Measurements from ENCODE around the gene STK10. TPM values are rescaled to one million over a fixed set of nuclear protein-coding genes. Genes with fewer than 3 reads are reported as not detected.

Gene STK10
- total and polyA plus RNA-seq, 2 experiments from 2014 or later: 7.5 to 17.8 TPM

GRCh38 chr5:172113036-172113435 is 75.0 kb downstream of the STK10 start:
- Histone ChIP-seq H3K4me2 (no peak overlapping the region), H4K20me1 (replicated peaks; ENCODE audit: insufficient read depth) (no peaks in the 10 kb centered on the region; the same call in 1 of the 2 replicates), H3F3A (replicated peaks; ENCODE audit: low read depth) (0 out of 2 replicates have a peak, but pooled peaks cover 10% of the 10 kb centered on the region), H3K79me2 (replicated peaks; ENCODE audit: insufficient read depth) (no peaks in the 10 kb centered on the region), H3K4me1 (ENCODE audit: insufficient read depth) (peaks cover 15% of the 10 kb centered on the region; the same call in 1 of the 2 replicates), H3K4me3 (no peak overlapping the region), H2AFZ (no peak overlapping the region), H3K27ac (ENCODE audit: low read depth) (no peak overlapping the region), H3K9me2 (ENCODE audit: insufficient read depth) (no peaks in the 10 kb centered on the region), H3K36me3 (ENCODE audit: insufficient read depth) (no peaks in the 10 kb centered on the region), H3K27me3 (ENCODE audit: insufficient read depth) (no peaks in the 10 kb centered on the region)
- TF ChIP-seq CREB1 (CRISPR knock-in tag; IDR thresholded peaks at IDR 0.05; ENCODE audit: low read depth): no peak
- TF ChIP-seq POLR2AphosphoS5 (IDR thresholded peaks at IDR 0.05; ENCODE audit: low read depth): no peak
- TF ChIP-seq JUNB (IDR thresholded peaks at IDR 0.05; ENCODE audit: unreplicated experiment): no peak
- no peak for TF ChIP-seq REST (IDR thresholded peaks at IDR 0.05; ENCODE audit: unreplicated experiment)
- TF ChIP-seq ETS1 (IDR thresholded peaks at IDR 0.05): no peak
- DNase-seq (ENCODE audit: low spot score) (no peak), ATAC-seq (no peak)
- H3K4me3 Mint-ChIP-seq: no peak overlapping the region
- H3K9me3 Mint-ChIP-seq: no peaks in the 10 kb centered on the region; the same call in 2 of the 3 replicates
- no peak overlapping the region for H3K27ac Mint-ChIP-seq
- peaks cover 24% of the 10 kb centered on the region for H3K4me1 Mint-ChIP-seq
- peaks cover 12% of the 10 kb centered on the region for H3K27me3 Mint-ChIP-seq (ENCODE audit: insufficient read depth, low read depth, poor library complexity)
- peaks cover 15% of the 10 kb centered on the region for H3K36me3 Mint-ChIP-seq (ENCODE audit: low read depth)

GRCh38 chr5:172111852-172112225 is 76.2 kb downstream of the STK10 start:
- no peaks in the 10 kb centered on the region; the same call in 2 of the 3 replicates for H3K9me3 Mint-ChIP-seq
- no peaks in the 10 kb centered on the region; the same call in 1 of the 2 replicates for H4K20me1 ChIP-seq (replicated peaks; ENCODE audit: insufficient read depth)
- H3K4me1 ChIP-seq (ENCODE audit: insufficient read depth): peaks cover 19% of the 10 kb centered on the region
- no peaks in the 10 kb centered on the region for H3K79me2 ChIP-seq (replicated peaks; ENCODE audit: insufficient read depth)
- H3K27ac ChIP-seq (ENCODE audit: low read depth): 0 out of 2 replicates have a peak overlapping the region, but pooled peaks have one; percentile 69
- H3K9me2 ChIP-seq (ENCODE audit: insufficient read depth): no peaks in the 10 kb centered on the region
- no peak overlapping the region for H3K4me3 Mint-ChIP-seq
- no peak overlapping the region for H2AFZ ChIP-seq
- H3K27me3 ChIP-seq (ENCODE audit: insufficient read depth): no peaks in the 10 kb centered on the region
- H3K4me2 ChIP-seq: no peak overlapping the region
- peaks cover 15% of the 10 kb centered on the region for H3K36me3 Mint-ChIP-seq (ENCODE audit: low read depth)
- ATAC-seq (no peak), DNase-seq (ENCODE audit: low spot score) (no peak)
- no peak overlapping the region for H3K27ac Mint-ChIP-seq
- H3F3A ChIP-seq (replicated peaks; ENCODE audit: low read depth): 0 out of 2 replicates have a peak, but pooled peaks cover 10% of the 10 kb centered on the region
- peaks cover 12% of the 10 kb centered on the region for H3K27me3 Mint-ChIP-seq (ENCODE audit: insufficient read depth, low read depth, poor library complexity)
- no peak overlapping the region for H3K4me3 ChIP-seq
- H3K36me3 ChIP-seq (ENCODE audit: insufficient read depth): no peaks in the 10 kb centered on the region
- peaks cover 27% of the 10 kb centered on the region for H3K4me1 Mint-ChIP-seq
- TF ChIP-seq JUNB (IDR thresholded peaks at IDR 0.05; ENCODE audit: unreplicated experiment) (no peak), EZH2 (IDR thresholded peaks at IDR 0.05; ENCODE audit: low read depth, unreplicated experiment) (no peak), STAT1 (IDR thresholded peaks at IDR 0.05; ENCODE audit: unreplicated experiment) (no peak), ETS1 (IDR thresholded peaks at IDR 0.05) (no peak), CREB1 (CRISPR knock-in tag; IDR thresholded peaks at IDR 0.05; ENCODE audit: low read depth) (no peak), ZNF462 (CRISPR knock-in tag; IDR thresholded peaks at IDR 0.05) (no peak), POLR2AphosphoS5 (IDR thresholded peaks at IDR 0.05; ENCODE audit: low read depth) (no peak)
